ENCODE measurements around the gene FIBCD1.
A peak's percentile ranks its signal among the peaks of the same experiment; 100 is the strongest.

Gene FIBCD1

DNA sequence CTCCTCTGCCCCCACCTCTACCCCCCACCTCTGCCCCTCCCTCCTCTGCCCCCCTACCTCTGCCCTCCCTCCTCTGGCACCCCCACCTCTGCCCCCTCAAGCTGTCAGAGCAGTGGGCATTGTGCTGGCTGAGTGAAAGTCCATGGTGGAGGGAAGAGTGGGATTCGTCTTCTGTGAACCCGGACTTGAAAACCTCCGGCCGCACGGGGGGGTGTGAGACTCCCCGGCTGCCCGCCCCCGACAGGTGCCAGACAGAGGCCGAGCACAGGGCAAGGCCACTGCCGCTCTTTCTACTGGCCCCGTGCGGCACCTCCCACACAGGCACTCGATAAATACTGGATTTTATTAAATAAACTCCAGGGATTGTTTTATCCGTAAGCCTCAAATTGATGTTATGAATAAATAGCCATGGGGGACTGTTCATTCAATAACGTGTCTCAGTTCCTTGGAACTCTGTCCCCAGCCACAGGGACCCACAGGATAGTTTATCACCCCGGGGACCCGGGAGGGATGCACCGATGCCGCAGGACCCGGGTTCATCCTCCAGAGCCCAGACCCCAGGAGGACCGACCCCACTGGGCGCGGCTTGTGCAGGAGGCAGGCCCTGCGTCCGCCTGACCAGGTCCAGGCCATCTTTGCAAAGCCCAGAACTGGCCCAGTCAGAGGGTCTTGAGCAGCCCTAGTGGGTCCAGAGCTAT is 39.8 kb downstream of the FIBCD1 start:
- no peak for DNase-seq (ENCODE audit: low read depth)
- TF ChIP-seq, protein P1, sequence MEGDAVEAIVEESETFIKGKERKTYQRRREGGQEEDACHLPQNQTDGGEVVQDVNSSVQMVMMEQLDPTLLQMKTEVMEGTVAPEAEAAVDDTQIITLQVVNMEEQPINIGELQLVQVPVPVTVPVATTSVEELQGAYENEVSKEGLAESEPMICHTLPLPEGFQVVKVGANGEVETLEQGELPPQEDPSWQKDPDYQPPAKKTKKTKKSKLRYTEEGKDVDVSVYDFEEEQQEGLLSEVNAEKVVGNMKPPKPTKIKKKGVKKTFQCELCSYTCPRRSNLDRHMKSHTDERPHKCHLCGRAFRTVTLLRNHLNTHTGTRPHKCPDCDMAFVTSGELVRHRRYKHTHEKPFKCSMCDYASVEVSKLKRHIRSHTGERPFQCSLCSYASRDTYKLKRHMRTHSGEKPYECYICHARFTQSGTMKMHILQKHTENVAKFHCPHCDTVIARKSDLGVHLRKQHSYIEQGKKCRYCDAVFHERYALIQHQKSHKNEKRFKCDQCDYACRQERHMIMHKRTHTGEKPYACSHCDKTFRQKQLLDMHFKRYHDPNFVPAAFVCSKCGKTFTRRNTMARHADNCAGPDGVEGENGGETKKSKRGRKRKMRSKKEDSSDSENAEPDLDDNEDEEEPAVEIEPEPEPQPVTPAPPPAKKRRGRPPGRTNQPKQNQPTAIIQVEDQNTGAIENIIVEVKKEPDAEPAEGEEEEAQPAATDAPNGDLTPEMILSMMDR (conservative IDR thresholded peaks at IDR 0.05; ENCODE audit: low read depth, low read length) = no peak
- no peak overlapping the region for H3K4me3 ChIP-seq (ENCODE audit: low read depth, low read length)

DNA sequence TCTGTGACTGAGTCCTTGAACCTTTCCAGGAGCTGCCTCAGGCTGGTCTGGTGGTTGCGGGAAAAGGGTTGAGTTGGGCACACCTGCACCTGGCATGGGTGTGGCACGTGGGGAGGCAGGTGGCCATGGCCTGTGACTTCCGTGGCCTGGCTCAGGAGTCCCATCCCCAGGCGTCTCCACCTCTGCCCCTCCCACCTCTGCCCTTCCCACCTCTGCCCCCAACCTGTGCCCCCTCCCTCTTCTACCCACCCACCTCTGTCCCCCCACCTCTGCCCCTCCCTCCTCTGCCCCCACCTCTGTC is 40.5 kb downstream of the FIBCD1 start:
- TF ChIP-seq, protein P1 (conservative IDR thresholded peaks at IDR 0.05; ENCODE audit: low read depth, low read length) = no peak
- DNase-seq (ENCODE audit: low read depth) = no peak
- H3K4me3 ChIP-seq (ENCODE audit: low read depth, low read length) = no peak overlapping the region

DNA sequence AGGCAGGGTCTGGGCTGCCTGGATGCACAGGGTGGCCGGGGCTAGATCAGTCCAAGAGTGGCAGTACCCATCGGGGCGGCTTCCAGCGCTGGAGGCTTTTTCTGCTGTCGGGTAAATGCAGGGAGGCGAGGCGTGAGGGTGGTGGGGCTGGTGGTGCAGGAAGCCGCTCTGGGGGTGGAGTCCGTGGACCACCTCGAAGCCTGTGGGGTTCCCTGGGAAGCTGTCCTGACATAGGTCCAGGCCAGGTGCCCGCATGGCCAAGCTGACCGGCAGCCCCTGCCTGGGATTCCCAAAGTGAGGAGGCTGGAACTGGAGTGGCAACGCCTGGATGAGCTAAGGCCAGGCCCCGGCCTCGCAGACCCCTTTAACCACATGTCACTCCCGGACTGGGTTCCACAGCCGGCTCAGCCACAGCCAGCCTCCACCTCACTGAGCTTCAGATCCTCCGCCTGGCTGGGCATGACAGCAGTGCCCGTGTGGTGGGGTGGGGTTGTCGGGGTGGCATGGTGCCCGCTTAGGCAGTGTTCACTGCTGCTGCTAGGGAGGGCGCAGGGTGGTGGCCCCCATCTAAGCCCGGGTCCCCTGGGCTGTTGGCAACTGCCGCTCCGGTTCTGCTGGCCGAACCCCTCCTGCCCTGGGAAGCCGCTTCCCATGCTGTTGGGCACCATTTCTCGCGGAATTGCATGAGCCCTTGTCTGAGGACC is 41.0 kb downstream of the FIBCD1 start:
- no peak overlapping the region for H3K4me3 ChIP-seq (ENCODE audit: low read depth, low read length)
- DNase-seq (ENCODE audit: low read depth) = no peak
- TF ChIP-seq, protein P1 (conservative IDR thresholded peaks at IDR 0.05; ENCODE audit: low read depth, low read length) = no peak

DNA sequence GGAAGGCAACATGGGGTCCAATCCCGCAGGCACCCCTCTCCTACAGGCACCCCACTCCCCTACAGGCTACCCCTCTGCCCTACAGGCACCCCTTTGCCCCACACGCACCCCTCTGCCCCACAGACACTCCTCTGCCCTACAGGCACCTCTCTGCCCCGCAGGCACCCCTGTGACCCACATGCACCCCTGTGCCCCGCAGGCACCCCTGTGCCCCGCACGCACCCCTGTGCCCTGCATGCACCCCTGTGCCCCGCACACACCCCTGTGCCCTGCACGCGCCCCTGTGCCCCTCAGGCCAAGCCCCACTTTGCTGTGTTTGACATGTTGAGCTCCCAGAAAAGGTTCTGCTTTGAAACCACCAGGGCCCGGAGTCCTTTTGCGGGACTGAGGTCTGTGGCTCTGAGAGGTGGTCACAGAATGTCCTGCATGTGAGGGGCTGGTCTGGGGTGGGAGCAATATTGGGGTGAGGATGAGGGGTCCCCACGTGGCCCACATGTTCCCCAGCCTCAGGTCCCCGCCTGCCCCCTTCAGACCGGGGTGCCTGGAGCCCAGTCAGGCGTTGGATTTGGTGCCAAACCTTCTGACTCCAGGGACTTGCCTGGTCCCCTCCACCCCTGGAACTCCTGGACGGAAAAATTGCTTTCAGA is 41.8 kb downstream of the FIBCD1 start:
- DNase-seq (ENCODE audit: low read depth) = no peak
- TF ChIP-seq, protein P1 (conservative IDR thresholded peaks at IDR 0.05; ENCODE audit: low read depth, low read length) = no peak
- no peak overlapping the region for H3K4me3 ChIP-seq (ENCODE audit: low read depth, low read length)

DNA sequence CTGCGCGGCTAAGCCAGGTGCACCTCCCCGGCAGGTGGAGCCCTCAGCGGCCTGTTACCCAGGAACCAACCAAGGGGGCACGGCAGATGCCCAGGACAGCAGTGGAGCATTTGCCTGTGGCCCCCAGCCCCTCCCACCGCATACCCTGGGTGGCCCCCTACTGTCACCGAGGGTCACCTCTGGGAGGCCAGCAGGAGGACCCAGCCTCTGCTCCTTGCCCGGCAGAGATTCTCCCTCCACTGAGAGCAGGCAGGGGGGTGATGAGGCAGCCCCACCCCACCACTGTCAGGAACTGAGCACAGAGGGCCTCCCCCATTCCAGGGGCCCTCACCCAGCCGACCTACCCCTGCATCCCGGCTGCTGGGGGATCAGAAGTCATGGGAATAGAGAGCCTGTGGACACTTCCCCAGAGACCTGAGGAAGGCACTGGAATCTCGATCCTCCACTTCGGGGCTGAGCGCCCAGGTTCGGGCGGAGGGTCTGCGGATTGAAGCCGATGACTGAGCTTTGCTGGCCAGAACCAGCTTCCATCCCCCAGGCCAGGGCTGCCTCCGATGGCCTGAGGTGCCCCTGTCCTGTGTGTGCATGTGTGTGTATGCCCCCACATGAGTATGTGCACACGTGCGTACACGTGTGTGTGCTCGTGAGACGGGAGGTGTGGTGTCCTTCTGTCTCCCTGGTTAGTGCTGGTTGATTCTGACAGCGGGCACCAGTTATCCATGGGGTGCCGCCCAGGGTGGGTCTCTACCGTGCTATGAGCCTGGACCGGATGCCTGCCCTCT is 42.6 kb downstream of the FIBCD1 start, which contains the start of gene QRFP:
Gene QRFP, minus strand, starts transcription at position 580 of the 782 bp plus-strand sequence. CDS start 2,974 bp downstream, outside the sequence.
- TF ChIP-seq, protein P1 (conservative IDR thresholded peaks at IDR 0.05; ENCODE audit: low read depth, low read length) = no peak
- no peak within 1 kb of the TSS for H3K4me3 ChIP-seq (ENCODE audit: low read depth, low read length)
- no peak for DNase-seq (ENCODE audit: low read depth)

DNA sequence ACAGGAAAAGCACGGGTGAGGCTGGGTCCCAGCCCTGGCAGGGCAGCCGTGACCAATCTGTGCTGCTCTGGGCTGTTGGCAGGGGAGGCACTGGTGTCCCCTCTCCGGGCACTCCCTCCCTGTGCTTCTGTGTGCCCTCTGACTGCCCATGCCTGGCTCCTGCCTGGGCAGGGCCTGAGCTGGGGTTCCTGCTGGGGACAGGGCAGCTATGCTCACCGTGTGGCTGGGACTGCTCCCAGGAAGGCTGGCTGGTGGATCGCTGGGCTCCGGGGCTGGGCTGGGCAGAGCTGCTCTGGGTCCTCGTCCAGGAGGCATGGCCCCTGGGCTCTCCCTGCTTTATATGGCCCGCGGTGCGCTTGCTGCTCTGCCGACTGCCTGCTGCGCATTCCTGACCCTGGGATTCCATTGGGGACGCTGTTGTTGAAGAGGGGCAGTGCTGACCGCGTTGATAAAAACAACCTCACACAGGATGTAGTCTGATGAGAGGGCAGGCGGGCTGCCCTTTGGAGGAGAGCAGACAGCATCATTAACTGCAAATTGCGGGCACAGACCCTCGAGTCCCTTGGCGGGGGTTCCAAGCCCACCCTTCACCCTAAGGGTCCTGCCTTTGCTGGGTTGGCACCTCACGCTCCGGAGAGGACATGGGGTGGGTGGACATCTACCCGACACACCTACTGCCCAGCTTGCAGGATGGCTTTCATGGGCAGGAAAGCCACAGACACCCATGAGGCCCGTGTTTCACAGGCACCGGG is 43.4 kb downstream of the FIBCD1 start:
- DNase-seq (ENCODE audit: low read depth) = peak; percentile 48
- H3K4me3 ChIP-seq (ENCODE audit: low read depth, low read length) = no peak overlapping the region
- TF ChIP-seq, protein P1 (conservative IDR thresholded peaks at IDR 0.05; ENCODE audit: low read depth, low read length) = peak; percentile 1

Measured in choroid plexus epithelial cell (primary cell).